ENCODE data around the gene ANKRD12. TPM values are rescaled to one million over a fixed set of nuclear protein-coding genes. Genes with fewer than 3 reads are reported as not detected.

Gene ANKRD12
- total and polyA plus RNA-seq, 2 experiments from 2014 or later: 23.9 to 92.4 TPM

- no peak for TF ChIP-seq STAT1 (IDR thresholded peaks at IDR 0.05; ENCODE audit: unreplicated experiment)
- no peak for TF ChIP-seq ZNF462 (CRISPR knock-in tag; IDR thresholded peaks at IDR 0.05)
- TF ChIP-seq NANOG (IDR thresholded peaks at IDR 0.05; ENCODE audit: borderline replicate concordance): no peak
- TF ChIP-seq CTCF (conservative IDR thresholded peaks at IDR 0.05; ENCODE audit: low read depth in 2 of 2): no peak
- no peak for TF ChIP-seq ETS1 (IDR thresholded peaks at IDR 0.05)
- no peak for TF ChIP-seq ZNF331 (CRISPR knock-in tag; IDR thresholded peaks at IDR 0.05; ENCODE audit: low read depth)
- TF ChIP-seq POLR2AphosphoS5 (IDR thresholded peaks at IDR 0.05; ENCODE audit: low read depth): no peak
- no peak for TF ChIP-seq ZNF114 (CRISPR knock-in tag; IDR thresholded peaks at IDR 0.05)
- no peak for TF ChIP-seq CREB1 (CRISPR knock-in tag; IDR thresholded peaks at IDR 0.05; ENCODE audit: low read depth)
- no peak for TF ChIP-seq JUNB (IDR thresholded peaks at IDR 0.05; ENCODE audit: unreplicated experiment)
- H3K4me2 ChIP-seq: no peak overlapping the region
- DNase-seq (ENCODE audit: low spot score) (no peak), ATAC-seq (no peak)
- H3K4me3 ChIP-seq: no peak overlapping the region
- Mint-ChIP-seq H3K9me3 (no peaks in the 10 kb centered on the region), H3K4me3 (no peak overlapping the region), H3K36me3 (ENCODE audit: low read depth) (peaks cover 4% of the 10 kb centered on the region; the same call in 2 of the 3 replicates), H3K4me1 (peaks cover 30% of the 10 kb centered on the region; the same call in 2 of the 3 replicates), H3K27ac (no peak overlapping the region), H3K27me3 (ENCODE audit: insufficient read depth, low read depth, poor library complexity) (no peaks in the 10 kb centered on the region)
- no peaks in the 10 kb centered on the region for H3K36me3 ChIP-seq (ENCODE audit: insufficient read depth)
- H3K27me3 ChIP-seq (ENCODE audit: insufficient read depth): no peaks in the 10 kb centered on the region
- H3K79me2 ChIP-seq (replicated peaks; ENCODE audit: insufficient read depth): no peaks in the 10 kb centered on the region
- H3K4me1 ChIP-seq (ENCODE audit: insufficient read depth): peaks cover 37% of the 10 kb centered on the region
- no peak overlapping the region for H3K27ac ChIP-seq (ENCODE audit: low read depth)
- H4K20me1 ChIP-seq (replicated peaks; ENCODE audit: insufficient read depth): no peaks in the 10 kb centered on the region
- H3K9me2 ChIP-seq (ENCODE audit: insufficient read depth): no peaks in the 10 kb centered on the region
- H3F3A ChIP-seq (replicated peaks; ENCODE audit: low read depth): no peaks in the 10 kb centered on the region
- no peak overlapping the region for H2AFZ ChIP-seq
These were observed 107.8 kb downstream of the ANKRD12 start for GRCh38 chr18:9244376-9244775.
